H1 (cell line): Measurements from ENCODE around the gene C5orf46. TPM values are rescaled to one million over a fixed set of nuclear protein-coding genes. Genes with fewer than 3 reads are reported as not detected.
A peak's percentile ranks its signal among the peaks of the same experiment; 100 is the strongest.

Experiments used
- CTCF ChIA-PET: fragments of 300-600 bp; sonication (Branson Sonifier 250); formaldehyde crosslinking; loops from one replicate; lab custom pipeline; 2021; ENCODE audit not compliant: partially characterized antibody; lab: Charles Lee
- POLR2A ChIA-PET: fragments of 300-600 bp; sonication (Branson Sonifier 250); formaldehyde crosslinking; loops from one replicate; lab custom pipeline; 2021; ENCODE audit warnings: inconsistent platforms; ENCODE audit not compliant: partially characterized antibody; lab: Charles Lee
- DNase-seq, 2 experiments: peaks; one replicate each; pipeline versions ENCODE4 v3.0.0 to v3.0.0-alpha.2; 2010 to 2022; ENCODE audit warnings: low spot score in 2 of 2, low read depth in 1 of 2, mixed read lengths in 1 of 2
- FAIRE-seq: peaks from 2 replicates; lab custom pipeline; 2011; peaks lifted over from hg19 to GRCh38; lab: Jason Lieb, UNC
- H2AFZ ChIP-seq: 2 replicates; pipeline ENCODE4 v1.8.1; 2012; ENCODE audit warnings: low read length, inconsistent platforms
- H2AK5ac ChIP-seq: 2 replicates; pipeline ENCODE4 v1.6.1; 2013; ENCODE audit warnings: low read depth, low read length
- H2BK120ac ChIP-seq: replicated peaks from 2 replicates; pipeline ENCODE3; 2013; ENCODE audit warnings: low read depth, low read length, inconsistent platforms
- H2BK12ac ChIP-seq: 2 replicates; pipeline ENCODE4 v1.6.1; 2013; ENCODE audit warnings: low read depth, low read length
- H2BK15ac ChIP-seq: 2 replicates; pipeline ENCODE4 v1.6.1; 2013; ENCODE audit warnings: low read length
- H2BK20ac ChIP-seq: 2 replicates; pipeline ENCODE4 v1.6.1; 2013; ENCODE audit warnings: low read length
- H2BK5ac ChIP-seq: 2 replicates; pipeline ENCODE4 v1.6.1; 2013; ENCODE audit warnings: low read depth, low read length
- H3K14ac ChIP-seq: 2 replicates; pipeline ENCODE4 v1.6.1; 2013; ENCODE audit warnings: inconsistent platforms; ENCODE audit not compliant: insufficient read length
- H3K18ac ChIP-seq: 2 replicates; pipeline ENCODE4 v1.6.1; 2013; ENCODE audit warnings: low read length; ENCODE audit errors: extremely low read depth
- H3K23ac ChIP-seq: 2 replicates; pipeline ENCODE4 v1.6.1; 2013; ENCODE audit warnings: inconsistent platforms; ENCODE audit not compliant: insufficient read length
- H3K23me2 ChIP-seq: 2 replicates; pipeline ENCODE4 v1.6.1; 2013; ENCODE audit warnings: low read depth, low read length
- H3K27ac ChIP-seq: 2 replicates; pipeline ENCODE4 v1.6.1; 2011; ENCODE audit warnings: low read depth, low read length, inconsistent platforms
- H3K27me3 ChIP-seq, 4 experiments: replicated peaks in 1 of 4; 1 replicate in 1 of 4; 2 replicates in 3 of 4; pipeline versions ENCODE4 v1.6.1 to v1.8.1; 2011 to 2013; ENCODE audit warnings: low read length in 3 of 4, mild to moderate bottlenecking in 3 of 4, inconsistent platforms in 2 of 4, mixed read lengths in 2 of 4, moderate library complexity in 1 of 4; ENCODE audit not compliant: control insufficient read depth in 3 of 4, insufficient read depth in 3 of 4; ENCODE audit errors: extremely low read depth in 1 of 4
- H3K36me3 ChIP-seq, 4 experiments: 2 replicates each; pipeline versions ENCODE4 v1.6.1 to v1.8.1; 2011 to 2013; ENCODE audit warnings: mild to moderate bottlenecking in 4 of 4, low read length in 3 of 4, moderate library complexity in 2 of 4, control low read depth in 1 of 4, inconsistent platforms in 1 of 4; ENCODE audit not compliant: insufficient read depth in 4 of 4, control insufficient read depth in 2 of 4
- H3K4ac ChIP-seq: replicated peaks from 2 replicates; pipeline ENCODE3; 2013; ENCODE audit warnings: low read length, low read depth, mixed read lengths, inconsistent platforms; ENCODE audit not compliant: insufficient read length
- H3K4me1 ChIP-seq, 4 experiments: replicated peaks in 1 of 4; 1 replicate in 1 of 4; 2 replicates in 3 of 4; pipeline versions ENCODE4 v1.6.1 to v1.8.1; 2011 to 2013; ENCODE audit warnings: low read length in 3 of 4, inconsistent platforms in 2 of 4, mixed read lengths in 1 of 4; ENCODE audit not compliant: insufficient read depth in 4 of 4, control insufficient read depth in 3 of 4
- H3K4me2 ChIP-seq, 2 experiments: 2 replicates each; pipeline versions ENCODE4 v1.6.1 to v1.8.1; 2011 to 2013; ENCODE audit warnings: low read depth in 2 of 2, low read length in 2 of 2, control low read depth in 1 of 2, inconsistent platforms in 1 of 2, mild to moderate bottlenecking in 1 of 2; ENCODE audit not compliant: insufficient read depth in 1 of 2
- H3K4me3 ChIP-seq, 4 experiments: fragments of 200-600, 300-600 bp in 1 of 4; sonication (generic), shearing (Covaris generic), sonication (Bioruptor Twin) in 1 of 4; 2 replicates each; pipeline versions ENCODE4 v1.5.1 to v1.8.1; 2011 to 2016; ENCODE audit warnings: low read length in 4 of 4, low read depth in 3 of 4, control low read depth in 2 of 4, inconsistent platforms in 2 of 4, mild to moderate bottlenecking in 2 of 4, mixed read lengths in 1 of 4, moderate library complexity in 1 of 4; ENCODE audit not compliant: insufficient read depth in 2 of 4; ENCODE audit errors: extremely low read depth in 1 of 4
- H3K56ac ChIP-seq: replicated peaks from 2 replicates; pipeline ENCODE3; 2013; ENCODE audit warnings: low read depth, mild to moderate bottlenecking, mixed read lengths, low read length, inconsistent platforms; ENCODE audit not compliant: insufficient read length
- H3K79me1 ChIP-seq: 2 replicates; pipeline ENCODE4 v1.6.1; 2013; ENCODE audit warnings: low read depth, low read length, control low read depth
- H3K79me2 ChIP-seq, 2 experiments: 2 replicates each; pipeline versions ENCODE4 v1.6.1 to v1.8.1; 2012 to 2013; ENCODE audit warnings: low read length in 2 of 2, mild to moderate bottlenecking in 2 of 2, inconsistent platforms in 1 of 2; ENCODE audit not compliant: insufficient read depth in 2 of 2, control insufficient read depth in 1 of 2
- H3K9ac ChIP-seq, 4 experiments: replicated peaks in 1 of 4; 1 replicate in 1 of 4; 2 replicates in 3 of 4; pipeline versions ENCODE4 v1.6.1 to v1.8.1; 2011 to 2013; ENCODE audit warnings: low read depth in 3 of 4, low read length in 3 of 4, control low read depth in 2 of 4, mild to moderate bottlenecking in 2 of 4, moderate library complexity in 2 of 4, inconsistent platforms in 1 of 4; ENCODE audit errors: extremely low read depth in 1 of 4
- H3K9me3 ChIP-seq, 2 experiments: 2 replicates each; pipeline versions ENCODE4 v1.6.1 to v1.8.1; 2012 to 2013; ENCODE audit warnings: mild to moderate bottlenecking in 2 of 2, moderate library complexity in 2 of 2, control low read depth in 1 of 2, inconsistent platforms in 1 of 2, low read depth in 1 of 2, low read length in 1 of 2, mixed read lengths in 1 of 2; ENCODE audit not compliant: insufficient read depth in 2 of 2
- H4K20me1 ChIP-seq, 2 experiments: replicated peaks in 1 of 2; 2 replicates each; pipeline versions ENCODE3 to v1.8.1; 2011 to 2013; ENCODE audit warnings: inconsistent platforms in 2 of 2, low read length in 2 of 2, mild to moderate bottlenecking in 1 of 2; ENCODE audit not compliant: insufficient read depth in 2 of 2, control insufficient read depth in 1 of 2
- H4K5ac ChIP-seq: 2 replicates; pipeline ENCODE4 v1.6.1; 2013; ENCODE audit warnings: low read length, low read depth, mixed read lengths, inconsistent platforms; ENCODE audit not compliant: insufficient read length
- H4K8ac ChIP-seq: 2 replicates; pipeline ENCODE4 v1.8.0; 2013; ENCODE audit warnings: mild to moderate bottlenecking, moderate library complexity, low read length, inconsistent platforms; ENCODE audit not compliant: insufficient read depth; ENCODE audit errors: extremely low read depth
- H4K91ac ChIP-seq: replicated peaks from 2 replicates; pipeline ENCODE3; 2013; ENCODE audit warnings: low read length, mixed read lengths, inconsistent platforms; ENCODE audit not compliant: insufficient read length
- EGR1 ChIP-seq: IDR thresholded peaks from 2 replicates; pipeline ENCODE4 v1.6.1; 2011; ENCODE audit warnings: low read depth, low read length, borderline replicate concordance
- JUND ChIP-seq: IDR thresholded peaks from 2 replicates; pipeline ENCODE4 v1.6.1; 2011; ENCODE audit warnings: mild to moderate bottlenecking, improper control_type of control experiment, low read length
- KDM5A ChIP-seq: fragments of 200-600 bp; IDR thresholded peaks from 2 replicates; pipeline ENCODE4 v1.7.1; 2012; ENCODE audit warnings: mild to moderate bottlenecking, low read length, inconsistent platforms, mixed read lengths
- POLR2A ChIP-seq, 2 experiments: IDR thresholded peaks; 1 replicate in 1 of 2; 2 replicates in 1 of 2; pipeline ENCODE4 v1.6.1; 2011; ENCODE audit warnings: low read depth in 2 of 2, low read length in 2 of 2, mild to moderate bottlenecking in 2 of 2; ENCODE audit errors: control extremely low read depth in 1 of 2
- POLR2AphosphoS5 ChIP-seq: IDR thresholded peaks from 2 replicates; pipeline ENCODE4 v1.6.1; 2011; ENCODE audit warnings: low read depth, low read length
- WGBS, 2 experiments: shearing (Covaris generic) in 1 of 2; methylation state at CpG; one replicate each; pipeline versions ENCODE4 v1.1.6 to v1.1.7; 2013 to 2015; ENCODE audit warnings: low lambda C conversion rate in 2 of 2, mixed read lengths in 2 of 2, inconsistent platforms in 1 of 2, low coverage in 1 of 2, missing lambda C conversion rate in 1 of 2; ENCODE audit not compliant: insufficient replicate concordance in 2 of 2, insufficient coverage in 1 of 2, insufficient read length in 1 of 2; ENCODE audit errors: extremely low coverage in 1 of 2, missing lambda C conversion rate in 1 of 2; 5-methylcytosine and 5-hydroxymethylcytosine counted together
- polyA plus RNA-seq, 7 experiments: library from polyadenylated mRNA; depleted of rRNA in 3 of 7; stranded (reverse) in 5 of 7; unstranded in 2 of 7; fragments of >200 nt in 5 of 7; fragments of 200-250 nt in 2 of 7; gene quantifications; 1 replicate in 5 of 7; 2 replicates in 1 of 7; 4 replicates in 1 of 7; pipeline versions ENCODE4 v1.2.1 to v1.2.3, GENCODE V29; 2011 to 2013; ENCODE audit warnings: missing spikeins in 2 of 7, mixed read lengths in 2 of 7
- total RNA-seq: library from RNA; stranded (reverse); fragmentation: NEBNext Ultra II Directional; extraction: Animal tissue kit (Norgen Biotek cat#: 25700); gene quantifications from 2 replicates; pipeline ENCODE4 v1.2.1, GENCODE V29; 2021

Gene C5orf46
- total and polyA plus RNA-seq, 2 of the 8 experiments (the other 6 are each of a cell fraction or from before 2014, with no cell fraction given): not detected

GRCh38 chr5:147858565-147858964, 47.8 kb downstream of the C5orf46 start:
- no peak for FAIRE-seq
- POLR2A ChIA-PET: interaction anchor here (1.2 to 26.7 kb wide), 8 partner anchors 5 to 89 kb away, joined by 3 to 730 read pairs (median 146); partner anchors contain the start of gene SCGB3A2
- H3K4me1 ChIP-seq: peaks cover 2 to 17% (median 14%) of the 10 kb centered on the region in 4 experiments; a peak in 6 of 7 replicates

More at GRCh38 chr5:147858565-147858964, 47.8 kb downstream of the C5orf46 start:
- no peak overlapping the region for H2BK15ac ChIP-seq
- no peak for DNase-seq
- no peak overlapping the region for H3K23ac ChIP-seq
- H3K23me2 ChIP-seq: no peaks in the 10 kb centered on the region
- H3K9ac ChIP-seq: no peak overlapping the region
- peaks cover 0 to 14% of the 10 kb centered on the region in 2 experiments; a peak in 2 of 4 replicates for H3K79me2 ChIP-seq
- no peak overlapping the region for H2BK20ac ChIP-seq
- H4K5ac ChIP-seq: no peak overlapping the region
- CTCF ChIA-PET: interaction anchor here (0.9 to 9.2 kb wide), 13 partner anchors 10 to 231 kb away, joined by 3 to 126 read pairs (median 8); partner anchors contain the start of gene SCGB3A2
- no peaks in the 10 kb centered on the region for H3K79me1 ChIP-seq
- H3K56ac ChIP-seq: no peak overlapping the region
- no peak overlapping the region for H3K27ac ChIP-seq
- no peak overlapping the region for H3K4me3 ChIP-seq
- no peak overlapping the region for H2AFZ ChIP-seq
- H2BK12ac ChIP-seq: no peak overlapping the region
- no peak overlapping the region for H4K8ac ChIP-seq
- H2AK5ac ChIP-seq: no peak overlapping the region
- peaks cover 0 to 26% (median under 1%) of the 10 kb centered on the region in 4 experiments; a peak in 3 of 8 replicates for H3K36me3 ChIP-seq
- no peak overlapping the region for H3K18ac ChIP-seq
- H3K14ac ChIP-seq: no peak overlapping the region
- peak overlapping the region; percentile 23 for H2BK120ac ChIP-seq
- H4K20me1 ChIP-seq: no peaks in the 10 kb centered on the region
- H3K27me3 ChIP-seq: no peaks in the 10 kb centered on the region
- no peak overlapping the region for H3K4me2 ChIP-seq
- no peaks in the 10 kb centered on the region for H3K9me3 ChIP-seq
- WGBS, 2 experiments: 52% methylated on average over 1 of the region's 1 CpG; no CpG with 5 or more reads in 1 of the 2 experiments
- H4K91ac ChIP-seq: no peak overlapping the region
- no peak overlapping the region for H2BK5ac ChIP-seq
- H3K4ac ChIP-seq: no peak overlapping the region
- no peak for TF ChIP-seq KDM5A
- no peak for TF ChIP-seq JUND
- TF ChIP-seq POLR2A (IDR thresholded peaks at IDR 0.05; ENCODE audit: control extremely low read depth in 1 of 2, low read depth in 2 of 2, low read length in 2 of 2): peak in 1 of 2 experiments; percentile 37; a peak in 2 of 3 replicates
- TF ChIP-seq POLR2AphosphoS5: peak; percentile 71; the same call in 1 of the 2 replicates
- no peak for TF ChIP-seq EGR1
